LNCAP (cell line): ENCODE data around the gene PHACTR2.

Experiments
- TF ChIP-seq, protein P1 (sequence below): fragments of 450-650 bp; IDR thresholded peaks from 2 replicates; pipeline ENCODE4 v1.5.1; 2017; ENCODE audit warnings: mild to moderate bottlenecking

PHACTR2 gene

DNA sequence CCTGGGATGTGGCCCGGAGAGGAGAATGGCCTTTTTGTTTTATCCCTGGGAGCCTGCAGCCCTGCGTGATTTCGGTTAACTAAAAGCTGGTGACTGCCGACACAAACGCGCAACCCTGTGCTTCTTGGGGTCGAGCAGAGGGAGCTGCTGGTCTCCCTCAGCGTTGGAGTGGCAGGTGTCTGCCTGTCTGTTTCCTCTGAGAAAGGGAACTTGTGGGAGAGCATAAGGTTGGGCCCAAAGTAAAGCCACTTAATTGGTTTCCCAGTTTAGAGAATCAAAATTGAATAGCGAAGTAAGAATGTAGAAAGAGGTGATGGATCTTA is 165.9 kb downstream of the PHACTR2 start:
- TF ChIP-seq, protein P1, sequence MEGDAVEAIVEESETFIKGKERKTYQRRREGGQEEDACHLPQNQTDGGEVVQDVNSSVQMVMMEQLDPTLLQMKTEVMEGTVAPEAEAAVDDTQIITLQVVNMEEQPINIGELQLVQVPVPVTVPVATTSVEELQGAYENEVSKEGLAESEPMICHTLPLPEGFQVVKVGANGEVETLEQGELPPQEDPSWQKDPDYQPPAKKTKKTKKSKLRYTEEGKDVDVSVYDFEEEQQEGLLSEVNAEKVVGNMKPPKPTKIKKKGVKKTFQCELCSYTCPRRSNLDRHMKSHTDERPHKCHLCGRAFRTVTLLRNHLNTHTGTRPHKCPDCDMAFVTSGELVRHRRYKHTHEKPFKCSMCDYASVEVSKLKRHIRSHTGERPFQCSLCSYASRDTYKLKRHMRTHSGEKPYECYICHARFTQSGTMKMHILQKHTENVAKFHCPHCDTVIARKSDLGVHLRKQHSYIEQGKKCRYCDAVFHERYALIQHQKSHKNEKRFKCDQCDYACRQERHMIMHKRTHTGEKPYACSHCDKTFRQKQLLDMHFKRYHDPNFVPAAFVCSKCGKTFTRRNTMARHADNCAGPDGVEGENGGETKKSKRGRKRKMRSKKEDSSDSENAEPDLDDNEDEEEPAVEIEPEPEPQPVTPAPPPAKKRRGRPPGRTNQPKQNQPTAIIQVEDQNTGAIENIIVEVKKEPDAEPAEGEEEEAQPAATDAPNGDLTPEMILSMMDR: no peak

- TF ChIP-seq, protein P1: no peak
These were observed 166.2 kb downstream of the PHACTR2 start for GRCh38 chr6:143844006-143844405.

DNA sequence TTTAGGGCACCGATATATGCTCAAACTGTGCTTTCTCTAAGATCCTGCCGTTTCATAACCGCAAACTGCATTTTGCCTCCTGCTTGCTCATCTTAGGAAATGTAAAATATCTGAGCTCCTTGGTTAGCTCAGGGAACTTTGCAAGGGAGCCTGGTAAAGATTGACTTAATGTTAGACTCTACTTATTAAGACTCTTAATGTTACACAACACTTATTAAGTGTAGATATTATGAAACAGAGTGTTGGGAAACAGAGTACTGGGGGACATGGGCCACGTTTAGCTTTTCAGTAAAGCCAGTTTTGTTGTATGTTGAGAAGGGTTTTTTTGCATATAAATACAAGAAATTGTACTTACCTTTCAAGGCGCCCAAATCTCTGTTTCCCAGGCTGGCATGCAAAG is 167.3 kb downstream of the PHACTR2 start:
- TF ChIP-seq, protein P1: no peak

DNA sequence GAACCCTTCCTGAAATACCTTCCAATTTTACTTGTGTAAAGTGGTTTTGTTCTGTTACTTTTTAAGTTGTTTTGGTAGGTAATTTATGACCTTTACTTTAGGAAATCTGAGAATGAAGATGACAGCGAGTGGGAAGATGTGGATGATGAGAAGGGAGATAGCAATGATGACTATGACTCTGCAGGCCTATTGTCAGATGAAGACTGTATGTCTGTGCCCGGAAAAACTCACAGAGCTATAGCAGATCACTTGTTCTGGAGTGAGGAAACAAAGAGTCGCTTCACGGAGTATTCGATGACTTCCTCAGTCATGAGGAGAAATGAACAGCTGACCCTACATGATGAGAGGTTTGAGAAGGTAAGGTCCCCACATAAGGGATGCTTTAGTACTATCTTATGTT is 179.9 kb downstream of the PHACTR2 start:
- TF ChIP-seq, protein P1: no peak

DNA sequence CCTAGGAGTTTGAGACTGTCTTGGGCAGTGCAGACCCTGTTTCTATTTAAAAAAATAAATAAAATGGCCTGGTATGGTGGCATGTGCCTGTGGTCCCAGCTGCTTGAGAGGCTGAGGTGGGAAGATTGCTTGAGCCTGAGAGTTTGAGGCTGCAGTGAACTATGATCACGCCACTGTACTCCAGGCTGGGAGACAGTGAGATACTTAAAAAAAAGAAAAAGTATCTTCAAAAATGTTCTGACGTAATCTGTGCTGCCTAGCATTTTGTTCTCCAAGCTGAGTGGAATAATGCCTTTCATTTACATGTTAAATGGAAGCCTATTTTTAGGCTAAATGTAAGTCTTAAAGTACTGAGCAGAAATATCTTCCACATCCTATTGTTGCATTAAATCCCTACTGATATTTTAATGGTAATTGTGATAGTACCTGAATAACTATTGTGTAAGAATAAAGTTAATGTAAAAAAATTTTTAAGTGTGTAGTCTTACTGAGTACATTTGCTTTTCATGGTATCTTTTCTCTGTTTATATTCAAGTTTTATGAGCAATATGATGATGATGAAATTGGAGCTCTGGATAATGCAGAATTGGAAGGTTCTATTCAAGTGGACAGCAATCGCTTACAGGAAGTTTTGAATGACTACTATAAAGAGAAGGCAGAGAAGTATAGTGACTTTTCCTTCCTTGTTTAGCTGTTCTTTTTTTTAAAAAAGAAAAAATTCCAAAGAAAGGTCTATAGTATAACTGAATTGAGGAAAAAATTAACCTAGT is 182.3 kb downstream of the PHACTR2 start:
- TF ChIP-seq, protein P1: no peak

GRCh38 chr6:143863771-143864170 is 186.0 kb downstream of the PHACTR2 start:
- TF ChIP-seq, protein P1: no peak

DNA sequence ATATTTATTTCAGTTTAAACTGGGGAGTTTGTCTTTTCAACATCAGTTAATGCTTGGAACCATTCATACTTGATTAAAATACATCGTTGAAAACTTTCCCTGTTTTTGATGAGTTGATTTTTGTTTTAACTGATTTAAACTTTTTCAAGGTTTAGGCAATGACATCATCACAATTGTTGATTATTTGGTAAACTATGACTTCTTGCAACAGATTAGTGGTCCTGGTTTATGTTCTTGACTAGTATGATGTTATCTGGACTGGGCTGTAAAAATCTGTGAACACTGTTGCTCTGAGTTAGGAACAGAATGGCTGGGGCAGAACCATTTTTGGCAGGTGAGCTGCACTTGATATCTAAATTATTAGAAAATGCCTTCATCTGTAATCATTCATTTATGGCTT is 186.5 kb downstream of the PHACTR2 start, which contains the start of gene ZC2HC1B:
Gene ZC2HC1B, plus strand, starts transcription at position 241 of the 400 bp plus-strand sequence. Its CDS starts 66 bp downstream, at position 307.
- TF ChIP-seq, protein P1: no peak

DNA sequence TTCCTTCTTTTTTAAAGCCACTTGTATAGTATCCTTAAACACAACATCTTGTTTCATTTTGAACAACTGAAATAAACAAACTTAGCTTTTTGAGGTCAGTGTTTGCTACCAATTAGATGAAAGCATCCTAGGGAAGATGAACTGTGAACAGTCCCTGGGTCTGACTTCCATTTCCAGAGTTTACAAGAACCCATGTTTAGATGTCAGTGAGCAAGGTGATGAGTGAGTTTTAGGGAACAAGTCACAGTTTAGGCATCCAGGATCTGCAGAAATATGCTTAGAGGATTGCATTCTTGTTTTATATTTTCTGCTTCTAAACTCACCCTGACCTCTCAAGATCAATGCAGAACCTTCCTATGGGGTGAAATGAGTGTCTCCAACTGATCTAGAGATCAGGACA is 189.5 kb downstream of the PHACTR2 start:
- TF ChIP-seq, protein P1: no peak
